Measurements from ENCODE around the gene CASP2.

CASP2 gene

DNA sequence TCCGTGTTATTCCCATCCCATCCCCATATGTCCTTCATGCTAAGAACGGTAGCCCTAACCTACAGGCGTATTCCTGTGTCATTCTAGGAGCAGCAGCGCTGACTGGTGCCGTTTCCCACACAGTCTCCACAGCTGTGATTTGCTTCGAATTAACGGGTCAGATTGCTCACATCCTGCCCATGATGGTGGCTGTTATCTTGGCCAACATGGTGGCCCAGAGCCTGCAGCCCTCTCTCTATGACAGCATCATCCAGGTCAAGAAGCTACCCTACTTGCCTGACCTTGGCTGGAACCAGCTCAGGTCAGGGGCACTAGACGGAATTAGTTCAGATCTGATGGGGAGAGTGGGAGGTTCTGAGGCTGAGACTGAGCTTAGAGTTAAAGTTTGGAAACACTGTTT, 53.7 kb downstream of the CASP2 start:
- DNase-seq: no peak

DNA sequence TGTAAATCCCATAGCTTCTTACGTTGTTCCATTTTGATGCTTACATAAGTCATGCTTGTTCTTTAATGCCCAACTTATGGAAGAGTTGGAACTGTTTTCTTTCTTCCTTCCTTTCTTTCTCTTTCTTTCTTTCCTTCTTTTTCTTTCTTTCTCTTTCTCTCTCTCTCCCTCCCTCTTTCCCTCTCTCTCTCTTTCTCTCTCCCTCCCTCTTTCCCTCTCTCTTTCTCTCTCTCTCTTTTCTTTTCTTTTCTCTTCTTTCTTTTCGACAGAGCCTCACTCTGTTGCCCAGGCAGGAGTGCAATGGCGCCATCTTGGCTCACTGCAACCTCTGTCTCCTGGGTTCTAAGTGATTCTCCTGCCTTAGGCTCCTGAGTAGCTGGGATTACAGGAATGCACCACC, 55.4 kb downstream of the CASP2 start:
- DNase-seq: no peak

DNA sequence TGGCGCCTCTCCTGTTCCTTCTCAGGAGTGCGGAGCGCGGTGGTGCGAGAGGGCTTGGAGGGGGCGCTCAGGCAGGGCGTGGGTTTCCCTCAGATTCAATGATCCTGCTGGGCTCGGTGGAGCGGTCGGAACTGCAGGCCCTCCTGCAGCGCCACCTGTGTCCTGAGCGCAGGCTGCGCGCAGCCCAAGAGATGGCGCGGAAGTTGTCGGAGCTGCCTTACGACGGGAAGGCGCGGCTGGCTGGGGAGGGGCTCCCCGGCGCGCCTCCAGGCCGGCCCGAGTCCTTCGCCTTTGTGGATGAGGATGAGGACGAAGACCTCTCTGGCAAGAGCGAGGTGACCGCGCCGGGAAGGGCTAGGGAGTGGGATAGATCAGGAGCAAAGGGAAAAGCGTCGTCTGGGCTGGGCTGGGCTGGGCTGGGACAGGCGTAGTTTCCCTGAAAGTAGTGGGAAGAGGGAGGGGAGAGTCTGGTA, 57.3 kb downstream of the CASP2 start:
- DNase-seq: peak; percentile 28 to 84 (median 52)

DNA sequence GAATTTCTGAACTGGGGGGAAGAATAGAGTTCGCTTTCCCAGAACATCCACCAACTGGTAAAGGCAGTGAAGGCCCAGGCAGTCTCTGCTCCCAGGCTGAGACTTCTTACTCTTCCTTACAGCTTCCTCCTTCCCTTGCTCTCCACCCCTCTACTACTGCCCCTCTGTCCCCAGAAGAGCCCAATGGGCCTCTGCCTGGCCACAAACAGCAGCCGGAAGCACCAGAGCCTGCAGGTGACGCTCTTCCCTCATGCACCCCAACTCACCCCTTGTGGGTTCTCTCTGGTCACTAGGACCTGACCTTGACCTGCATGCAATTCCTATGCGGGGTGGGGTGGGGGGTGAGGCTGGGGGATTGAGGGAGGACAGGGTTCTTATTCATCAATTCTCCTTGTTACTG, 57.9 kb downstream of the CASP2 start:
- DNase-seq: no peak

DNA sequence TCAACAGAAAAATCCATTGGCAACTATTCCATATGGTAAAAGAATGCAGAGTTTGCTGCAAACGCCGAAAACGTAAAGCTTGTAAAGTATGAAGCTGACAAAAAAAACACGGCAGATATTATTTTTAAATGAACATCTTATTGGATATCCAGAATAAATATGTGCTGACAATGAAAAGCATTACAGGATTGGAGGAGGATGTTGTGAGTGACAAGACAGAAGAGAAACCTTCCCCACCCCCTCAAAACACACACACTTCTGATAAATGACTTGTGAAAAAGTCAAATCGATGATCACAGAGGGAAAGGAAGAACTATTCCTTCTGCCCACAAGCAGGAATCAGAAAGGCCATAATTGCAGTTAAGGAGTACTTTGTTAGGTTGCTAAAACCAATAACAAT, 59.8 kb downstream of the CASP2 start:
- DNase-seq: no peak

DNA sequence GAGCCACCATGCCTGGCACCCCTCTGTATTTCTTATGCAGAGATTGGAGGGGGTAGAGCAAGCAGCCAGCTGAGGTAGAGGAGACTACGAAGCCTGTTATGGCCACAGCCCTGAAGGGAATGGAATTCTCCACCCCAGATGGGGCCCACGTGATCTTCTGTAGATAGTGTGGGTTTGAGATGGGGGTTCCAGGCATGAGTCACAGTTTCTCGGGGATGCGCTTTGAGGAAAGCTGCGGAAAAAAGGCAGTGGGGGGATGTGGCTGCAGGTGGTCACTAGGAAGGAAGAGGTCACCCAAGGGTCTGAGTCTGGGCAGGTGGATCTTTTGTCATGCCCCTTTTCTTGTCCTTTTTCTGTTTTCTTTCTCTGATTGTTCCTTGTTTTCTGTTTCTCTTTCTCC, 62.9 kb downstream of the CASP2 start:
- no peak for DNase-seq

DNA sequence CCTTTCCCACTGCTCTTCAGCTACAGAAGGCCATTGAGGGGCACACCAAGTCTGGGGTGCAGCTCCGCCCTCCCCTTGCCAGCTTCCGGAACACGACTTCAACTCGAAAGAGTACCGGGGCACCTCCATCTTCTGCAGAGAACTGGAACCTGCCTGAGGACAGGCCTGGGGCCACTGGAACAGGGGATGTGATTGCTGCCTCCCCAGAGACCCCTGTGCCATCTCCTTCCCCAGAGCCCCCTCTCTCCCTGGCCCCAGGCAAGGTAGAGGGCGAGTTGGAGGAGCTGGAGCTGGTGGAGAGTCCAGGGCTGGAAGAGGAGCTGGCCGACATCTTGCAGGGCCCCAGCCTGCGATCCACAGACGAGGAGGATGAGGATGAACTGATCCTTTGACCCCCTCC, 63.4 kb downstream of the CASP2 start:
- no peak for DNase-seq

DNA sequence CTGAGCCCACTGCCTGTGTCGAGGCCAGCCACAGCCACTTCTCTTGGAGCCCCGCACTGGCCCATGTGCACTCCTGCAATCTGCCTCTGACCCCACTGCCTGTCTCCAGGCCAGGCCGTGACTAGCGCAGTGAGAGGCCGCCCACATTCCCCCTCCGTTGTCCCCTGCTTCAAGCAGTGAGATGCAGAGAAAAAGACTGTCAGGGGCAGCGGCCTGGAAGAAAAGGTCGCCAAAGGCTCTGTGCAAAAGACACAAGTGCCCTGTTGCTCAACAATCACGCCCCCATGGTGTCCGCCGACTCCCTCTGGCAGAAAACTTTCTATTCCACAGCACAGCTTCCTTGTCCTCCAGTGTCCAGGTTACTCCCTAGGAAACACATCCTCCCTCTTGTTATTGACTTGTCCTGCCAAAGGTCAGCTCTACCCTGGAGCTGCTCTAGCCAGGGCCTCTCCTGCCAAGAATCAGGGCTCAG, 64.4 kb downstream of the CASP2 start:
- no peak for DNase-seq

DNA sequence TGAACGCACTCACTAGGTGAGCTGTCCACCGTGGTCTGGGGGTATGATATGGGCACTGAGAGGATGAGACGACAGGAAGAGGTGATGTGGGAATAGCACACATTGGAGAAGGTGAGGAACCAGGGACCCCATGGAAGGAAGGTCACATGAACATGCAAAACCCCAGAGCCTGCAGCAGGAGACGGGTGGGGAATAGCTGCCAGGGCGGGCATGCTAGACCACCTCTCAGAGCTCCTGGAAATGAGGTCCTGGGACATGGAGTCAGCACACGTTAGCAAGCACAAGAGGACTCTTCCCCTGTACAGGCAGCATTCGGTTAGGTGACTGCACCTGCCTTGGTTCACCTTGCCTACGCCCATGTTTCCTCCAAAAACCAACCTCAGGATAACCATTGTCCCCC, 66.2 kb downstream of the CASP2 start:
- DNase-seq: no peak

DNA sequence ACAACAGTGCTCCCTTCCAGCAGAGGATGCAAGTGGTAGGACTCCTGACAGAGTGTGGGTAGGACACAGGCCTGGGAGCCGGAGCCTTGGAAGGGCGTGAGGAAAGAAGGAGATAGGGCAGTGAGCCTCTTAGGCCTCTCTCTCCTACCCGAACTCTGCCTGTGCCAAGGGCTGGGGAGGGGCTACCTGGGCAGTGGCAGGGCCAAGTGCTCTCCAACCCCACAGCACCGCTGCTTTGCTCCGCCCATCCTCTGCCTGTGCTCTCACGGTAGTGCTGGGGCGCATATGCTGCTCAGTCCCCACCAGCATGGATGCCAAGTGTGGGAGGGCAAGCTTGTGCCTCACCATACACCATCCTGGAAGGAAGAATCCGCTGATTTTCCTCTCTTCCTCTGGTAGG, 66.8 kb downstream of the CASP2 start:
- DNase-seq: no peak

DNA sequence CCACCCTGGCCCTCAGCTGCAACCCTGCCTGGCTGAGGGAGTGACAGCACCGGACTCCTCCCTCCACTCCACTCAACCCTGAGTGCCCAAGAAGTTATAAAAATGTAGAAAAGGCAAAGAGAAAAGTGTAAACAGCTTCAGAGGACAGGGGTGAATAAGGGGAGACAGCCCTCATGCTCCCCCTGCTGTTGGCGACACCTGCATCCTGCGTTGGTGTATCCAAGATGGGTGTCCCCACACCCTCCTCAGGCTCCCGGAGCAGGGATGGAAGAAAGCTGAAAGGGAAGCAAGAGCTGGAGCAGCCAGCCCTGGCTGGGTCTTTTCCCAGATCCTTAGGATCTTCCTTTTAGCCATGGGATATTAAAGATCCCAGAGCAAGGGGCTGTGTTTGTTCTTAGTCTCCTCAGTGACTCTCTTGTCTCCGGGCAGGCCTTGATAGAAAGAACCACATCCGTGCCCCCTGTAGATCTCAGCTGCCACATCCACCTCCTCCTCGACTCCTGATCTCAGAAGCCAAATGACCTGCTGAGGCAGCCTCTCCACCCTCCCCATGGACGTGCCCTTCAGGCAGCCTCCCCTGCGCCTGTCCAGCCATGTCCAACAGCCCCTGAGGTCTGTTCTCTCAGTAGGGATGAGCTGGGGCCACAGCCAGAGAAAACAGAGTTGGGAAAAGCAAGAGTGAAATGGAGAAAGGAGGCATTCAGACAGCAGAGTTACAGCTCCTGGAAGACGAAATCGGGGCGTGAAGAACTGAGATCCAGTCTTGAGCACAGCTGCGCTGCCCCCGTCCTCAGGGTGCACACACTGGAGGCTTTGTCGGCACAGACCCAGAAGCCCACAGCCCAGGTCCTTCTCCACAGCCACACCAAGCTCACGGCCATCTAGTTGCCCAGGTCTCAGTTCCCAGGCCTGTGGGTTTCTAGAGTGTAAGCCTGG, 67.6 kb downstream of the CASP2 start:
- no peak for DNase-seq

DNA sequence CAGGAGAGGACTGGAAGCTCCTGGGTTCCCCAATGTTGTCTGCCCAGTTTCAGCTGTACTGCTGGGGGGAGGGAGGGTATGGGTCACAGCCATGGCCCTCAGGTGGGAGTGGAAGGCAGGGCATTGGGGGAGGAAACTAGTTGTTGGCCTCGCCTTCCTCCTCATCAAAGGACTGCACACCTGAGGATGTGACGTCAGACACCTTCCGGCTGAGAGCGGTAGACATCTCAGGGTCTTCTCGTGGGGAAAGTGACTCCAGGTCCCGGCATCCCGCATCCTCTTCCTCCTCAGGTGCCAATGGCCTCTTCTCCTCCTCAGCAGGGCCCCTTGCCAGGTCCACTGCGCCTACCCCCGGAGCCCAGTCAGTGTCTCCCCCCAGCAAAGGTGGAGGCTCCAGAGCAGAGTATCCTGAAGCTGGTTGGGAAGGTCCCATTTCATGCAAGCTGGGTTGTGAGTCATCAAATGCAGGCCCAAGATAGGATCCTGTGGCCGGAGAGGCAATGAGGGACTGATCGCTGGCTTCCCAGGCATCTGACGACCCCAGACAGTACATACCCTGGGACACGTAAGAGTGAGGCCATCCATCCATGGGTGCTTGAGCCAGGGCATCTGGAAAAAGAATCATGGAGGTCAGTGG, 68.4 kb downstream of the CASP2 start:
- no peak for DNase-seq
